Stomach (tissue), 4 donors: Measurements from ENCODE around the gene RNF112.

Experiments used
- EP300 ChIP-seq: sonication (generic); formaldehyde crosslinking; IDR thresholded peaks from one replicate; pipeline ENCODE4 v1.6.1; 2017; ENCODE audit warnings: antibody characterized with exemption
- POLR2A ChIP-seq, 4 donors: fragments of 450-650 bp; IDR thresholded peaks; one replicate each; pipeline ENCODE4 v1.6.1; 2016; ENCODE audit warnings: antibody characterized with exemption in 4 of 4, control low read depth in 2 of 4, mild to moderate bottlenecking in 1 of 4, moderate library complexity in 1 of 4
- POLR2AphosphoS5 ChIP-seq, 3 donors: sonication (generic); formaldehyde crosslinking; IDR thresholded peaks; one replicate each; pipeline ENCODE4 v1.6.1; 2016; ENCODE audit warnings: antibody characterized with exemption in 3 of 3

DNA sequence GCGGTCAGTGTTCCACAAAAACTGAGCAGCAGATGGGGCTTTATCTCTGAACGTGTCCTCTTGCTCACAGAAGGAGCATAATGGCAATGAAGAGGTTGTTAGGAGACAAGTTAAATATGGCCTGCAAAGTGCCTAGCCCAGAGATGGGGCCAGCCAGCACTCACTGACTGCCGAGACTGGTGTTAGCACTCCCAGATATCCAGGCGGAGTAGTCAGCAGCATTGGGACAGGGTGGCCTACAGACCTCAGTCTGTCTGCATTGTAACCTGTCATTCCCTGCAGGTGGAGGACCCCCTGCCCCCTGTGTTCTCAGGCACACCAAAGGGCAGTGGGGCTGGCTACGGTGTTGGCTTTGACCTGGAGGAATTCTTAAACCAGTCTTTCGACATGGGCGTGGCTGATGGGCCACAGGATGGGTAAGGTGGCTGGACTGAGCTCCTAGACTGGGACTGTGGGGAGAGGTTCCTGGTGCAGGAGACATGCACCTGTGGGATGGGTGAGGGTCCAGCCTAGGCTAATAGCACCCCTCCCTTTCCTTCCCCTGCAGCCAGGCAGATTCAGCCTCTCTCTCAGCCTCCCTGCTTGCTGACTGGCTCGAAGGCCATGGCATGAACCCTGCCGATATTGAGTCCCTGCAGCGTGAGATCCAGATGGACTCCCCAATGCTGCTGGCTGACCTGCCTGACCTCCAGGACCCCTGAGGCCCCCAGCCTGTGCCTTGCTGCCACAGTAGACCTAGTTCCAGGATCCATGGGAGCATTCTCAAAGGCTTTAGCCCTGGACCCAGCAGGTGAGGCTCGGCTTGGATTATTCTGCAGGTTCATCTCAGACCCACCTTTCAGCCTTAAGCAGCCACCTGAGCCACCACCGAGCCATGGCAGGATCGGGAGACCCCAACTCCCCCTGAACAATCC is 28.2 kb upstream of the RNF112 start:
- TF ChIP-seq POLR2A (IDR thresholded peaks at IDR 0.05) (no peak), EP300 (no peak), POLR2AphosphoS5 (IDR thresholded peaks at IDR 0.05) (no peak)
